IPS DF 4.7 (cell line): ENCODE results near the gene PSAPL1.

Source experiments
- DNase-seq: peaks from one replicate; pipeline ENCODE4 v3.0.0-alpha.2; 2013; ENCODE audit warnings: low spot score; ENCODE audit errors: extremely low read depth

PSAPL1 gene

DNA sequence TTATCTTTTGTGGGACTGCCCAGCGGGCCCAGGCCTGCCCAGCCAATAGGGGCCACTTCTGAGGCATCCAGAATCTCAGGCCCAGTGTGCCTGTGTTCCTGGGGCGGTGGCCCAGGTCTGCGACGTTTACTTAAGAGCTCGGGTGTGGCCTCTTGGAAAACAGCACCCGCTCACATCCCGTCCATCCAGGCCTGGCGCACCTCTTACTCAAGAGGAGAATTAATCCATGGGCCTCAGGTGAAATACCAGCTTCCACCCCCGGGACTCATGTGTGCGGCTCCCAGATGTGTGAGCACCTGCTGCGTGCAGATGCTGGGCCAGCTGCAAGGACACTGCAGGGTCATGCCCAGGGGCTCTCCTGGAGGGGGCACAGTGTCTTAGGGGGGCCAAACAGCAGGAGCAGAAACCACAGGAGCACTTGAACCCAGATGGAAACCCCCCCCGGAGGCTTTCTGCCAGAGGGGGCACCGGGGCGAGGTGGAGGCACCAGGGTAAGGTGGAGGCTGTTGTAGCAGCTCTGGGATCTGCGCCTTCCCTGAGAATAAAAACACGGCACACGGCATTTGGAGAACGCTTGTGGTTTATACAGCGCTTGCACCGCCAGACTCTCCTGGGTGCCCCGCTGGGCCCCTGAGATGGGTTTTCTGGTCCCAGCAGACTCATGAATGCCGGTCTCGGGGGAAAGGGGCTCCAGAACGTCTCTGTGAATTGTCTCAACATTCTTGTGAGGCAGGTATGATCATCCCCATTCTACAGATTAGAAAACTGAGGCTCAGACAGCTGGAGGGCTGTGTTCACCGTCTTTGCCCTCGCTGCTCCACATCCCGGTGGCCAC, 2.8 kb downstream of the PSAPL1 start:
- no peak for DNase-seq

DNA sequence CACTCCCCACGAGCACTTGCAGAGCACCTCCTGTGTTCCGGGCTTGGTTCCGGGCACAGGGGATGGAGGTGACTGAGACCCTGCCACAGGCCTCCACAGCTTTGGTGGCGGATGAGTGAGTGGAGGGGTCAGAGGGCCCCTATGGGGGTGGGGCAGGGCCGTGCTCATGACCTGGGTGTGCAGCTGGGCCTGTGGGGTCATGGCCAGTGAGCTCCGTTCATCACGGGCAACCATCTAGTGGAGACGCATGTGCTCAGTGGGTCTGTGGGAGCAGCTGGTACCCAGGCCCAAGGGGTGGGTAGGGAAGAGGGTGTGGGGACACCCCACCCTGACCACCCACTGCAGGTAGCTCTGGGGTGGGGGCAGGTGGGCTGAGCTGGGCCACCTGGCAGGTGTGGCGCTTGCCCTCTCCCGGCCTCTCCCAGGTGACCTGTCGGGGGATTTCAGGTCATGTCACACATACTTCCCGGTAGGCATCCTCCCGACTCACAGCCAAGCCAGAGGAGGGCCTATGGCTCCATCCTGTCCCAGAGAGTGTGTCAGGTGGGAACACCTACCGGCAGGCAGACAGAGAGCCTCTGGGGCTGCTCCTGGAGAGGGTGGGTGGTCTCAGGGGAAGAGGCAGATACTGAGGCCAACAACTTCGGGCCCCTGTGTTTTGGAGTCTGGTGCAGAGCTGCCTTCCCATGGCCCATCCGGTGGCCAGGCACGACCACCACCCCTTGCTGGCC, 3.6 kb downstream of the PSAPL1 start:
- DNase-seq = no peak

DNA sequence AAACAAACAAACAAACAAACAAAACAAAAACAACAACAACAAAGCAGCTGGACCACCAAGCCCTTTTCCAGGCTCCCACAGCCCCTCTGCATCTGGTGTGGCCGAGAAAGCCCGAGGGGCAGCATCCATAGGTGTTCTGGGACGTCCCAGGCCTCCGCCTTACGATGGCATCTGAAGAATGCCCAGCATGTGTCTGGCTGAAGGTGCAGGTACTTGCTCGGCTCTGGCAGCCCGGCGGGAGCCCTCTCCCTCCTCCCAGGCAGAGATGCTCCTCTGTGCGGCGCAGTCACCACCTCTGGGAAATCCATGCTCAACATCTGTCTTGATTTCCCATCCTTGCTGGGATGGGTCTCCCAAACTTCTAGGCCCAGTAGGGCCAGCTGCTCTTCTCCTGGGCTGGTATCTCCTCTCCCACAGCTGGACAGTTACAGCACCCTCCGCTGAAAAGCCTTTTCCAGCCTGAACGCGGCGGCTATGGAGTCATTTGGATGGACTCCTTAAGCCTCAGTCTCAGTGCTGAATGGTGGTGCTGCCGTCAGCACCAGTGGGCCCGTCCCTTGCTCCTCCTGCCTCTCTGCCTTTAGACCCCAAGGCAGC, 4.3 kb downstream of the PSAPL1 start:
- DNase-seq = no peak

DNA sequence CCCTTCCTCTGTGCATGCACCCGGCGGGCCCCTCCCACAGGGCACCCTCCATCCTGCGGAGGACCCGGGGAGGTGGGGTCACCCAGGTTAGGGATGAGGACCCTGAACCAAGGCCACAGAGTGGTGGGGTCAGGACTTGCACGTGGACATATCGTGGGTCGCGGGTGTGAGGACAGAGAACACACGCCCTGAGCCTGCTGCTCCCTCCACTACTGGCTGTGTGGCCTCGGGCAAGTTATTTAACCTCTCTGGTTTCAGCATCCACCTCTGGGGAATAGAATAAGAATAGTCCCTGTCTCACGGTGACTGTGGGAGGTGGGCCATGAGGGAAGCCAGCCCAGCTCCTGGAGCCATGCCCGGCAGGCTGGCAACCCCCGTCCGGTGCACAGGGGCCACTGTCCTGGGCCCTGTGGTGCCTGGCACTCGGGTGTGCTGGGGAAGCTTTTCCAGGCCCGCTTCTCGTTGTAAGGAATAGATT, 5.1 kb downstream of the PSAPL1 start:
- no peak for DNase-seq

DNA sequence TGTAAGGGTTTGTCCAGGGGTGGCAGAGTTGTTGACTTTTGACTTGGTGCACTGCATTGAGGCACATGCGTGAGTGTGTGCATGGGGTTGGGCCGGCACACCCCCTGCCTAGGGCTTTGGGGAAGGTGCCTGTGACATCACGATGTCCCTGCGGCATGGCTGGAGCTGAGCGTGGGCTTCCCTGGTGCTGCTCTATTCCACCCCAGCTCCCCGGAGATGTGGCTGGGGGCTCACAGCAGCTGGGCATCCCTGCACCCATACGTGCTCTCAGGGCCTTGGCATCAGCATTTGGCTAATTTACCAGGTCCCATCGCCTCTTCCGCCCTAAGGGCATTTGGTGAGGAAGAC, 5.7 kb downstream of the PSAPL1 start:
- no peak for DNase-seq

DNA sequence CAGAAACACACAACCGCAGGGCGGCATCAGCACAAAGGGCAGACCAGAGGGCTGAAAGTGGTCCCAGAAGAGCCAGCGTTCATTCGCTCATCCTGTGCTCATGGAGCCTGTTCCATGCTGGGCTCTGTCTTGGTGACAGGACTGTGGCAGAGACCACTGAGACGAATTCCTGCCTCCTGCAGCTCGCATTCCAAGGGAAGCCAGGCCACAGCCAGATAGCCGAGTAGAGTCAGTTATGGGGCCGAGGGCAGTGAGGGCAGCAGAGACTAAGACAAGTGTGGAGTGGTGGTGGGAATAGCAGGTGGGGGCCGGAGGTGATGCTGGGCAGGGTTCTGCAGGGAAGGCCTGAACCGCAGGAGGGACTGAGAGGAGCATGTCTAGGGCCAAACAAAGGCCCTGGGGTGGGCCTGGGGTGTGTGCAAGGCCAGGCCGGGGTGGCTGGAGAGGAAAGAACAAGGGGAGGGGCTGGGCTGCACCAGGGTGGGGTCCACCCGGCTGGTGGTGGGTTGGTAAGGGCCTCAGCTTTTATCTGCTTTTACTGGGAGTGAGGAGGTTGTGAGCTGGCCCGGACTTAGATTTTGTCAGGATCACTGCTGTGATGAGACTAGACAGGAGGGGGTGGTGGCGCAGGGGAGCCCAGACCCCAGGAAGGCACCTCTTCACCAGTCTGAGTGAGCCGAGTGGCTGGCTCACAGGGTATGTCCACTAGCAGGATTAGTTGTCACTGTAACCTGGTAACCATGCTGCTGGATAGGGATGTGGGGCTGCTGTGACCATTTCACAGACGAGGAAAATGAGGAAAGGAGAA, 6.3 kb downstream of the PSAPL1 start:
- no peak for DNase-seq

DNA sequence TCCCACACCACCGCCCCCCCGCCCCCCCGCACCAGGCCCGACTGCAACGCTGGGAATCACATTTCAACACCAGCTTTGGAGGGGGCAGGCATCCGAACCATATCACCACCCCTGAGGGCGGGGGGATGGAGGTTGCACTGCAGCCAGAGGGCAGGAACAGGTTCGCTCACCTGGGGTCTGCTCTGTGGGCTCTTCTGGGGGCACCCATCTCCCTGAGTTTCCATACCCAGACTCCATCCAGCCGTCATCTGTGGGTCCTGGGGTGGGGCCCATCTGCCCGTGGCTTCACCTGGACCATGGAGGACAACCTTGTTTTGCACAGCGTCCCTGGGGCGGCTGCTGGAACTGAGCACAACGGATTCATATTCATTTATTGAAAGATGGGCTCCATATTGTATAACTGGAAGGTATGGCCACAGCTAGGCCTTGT, 6.9 kb downstream of the PSAPL1 start:
- no peak for DNase-seq

DNA sequence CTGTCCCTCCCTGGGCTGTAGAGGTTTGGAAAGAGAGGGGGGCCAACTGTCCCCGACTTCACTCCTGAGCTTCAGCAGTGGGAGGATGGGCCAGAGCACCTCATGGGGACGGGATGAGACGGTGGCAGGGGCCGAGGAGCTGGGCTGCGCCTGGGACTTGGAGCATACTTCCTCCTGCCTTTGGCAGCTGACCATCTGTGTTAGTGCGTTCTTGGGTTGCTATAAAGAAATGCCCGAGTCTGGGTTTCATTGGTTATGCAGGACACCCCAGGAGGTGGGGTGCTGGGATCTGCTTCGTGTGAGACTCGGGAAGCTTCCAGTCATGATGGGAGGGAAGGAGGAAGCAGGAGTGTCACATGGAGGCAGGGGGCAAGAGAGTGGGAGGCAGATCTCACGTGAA, 7.4 kb downstream of the PSAPL1 start:
- no peak for DNase-seq

DNA sequence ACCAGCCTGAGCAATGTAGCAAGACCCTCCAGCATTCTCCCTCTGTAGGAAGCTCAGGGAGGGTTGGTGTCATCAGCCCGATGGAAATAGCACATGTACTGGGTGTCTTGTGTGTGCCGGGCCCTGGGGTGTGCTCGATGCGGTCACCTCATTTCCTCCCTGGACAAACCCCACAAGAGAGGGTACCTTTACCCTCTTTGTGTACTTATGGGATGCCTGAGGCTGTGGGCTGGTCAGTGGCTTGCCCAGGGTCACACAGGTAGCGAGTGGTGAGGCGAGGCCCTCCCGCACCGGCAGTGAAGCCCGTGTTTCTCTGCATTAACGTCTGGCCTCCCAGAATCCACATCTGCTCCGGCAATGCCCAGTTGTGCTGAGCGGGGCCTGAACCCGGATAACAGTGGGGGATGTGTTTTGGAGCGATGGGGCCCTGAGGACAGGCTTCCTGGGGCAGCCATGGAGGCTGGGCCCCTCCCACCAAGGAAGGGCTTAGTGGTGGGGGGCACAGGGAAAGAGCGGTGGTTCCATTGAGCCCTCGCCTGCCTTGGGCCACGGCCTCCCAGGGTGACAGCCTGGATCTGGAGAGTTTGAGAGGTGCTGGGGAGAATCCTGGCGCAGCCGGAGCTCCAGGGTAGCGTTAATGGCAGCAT, 8.1 kb downstream of the PSAPL1 start:
- no peak for DNase-seq

DNA sequence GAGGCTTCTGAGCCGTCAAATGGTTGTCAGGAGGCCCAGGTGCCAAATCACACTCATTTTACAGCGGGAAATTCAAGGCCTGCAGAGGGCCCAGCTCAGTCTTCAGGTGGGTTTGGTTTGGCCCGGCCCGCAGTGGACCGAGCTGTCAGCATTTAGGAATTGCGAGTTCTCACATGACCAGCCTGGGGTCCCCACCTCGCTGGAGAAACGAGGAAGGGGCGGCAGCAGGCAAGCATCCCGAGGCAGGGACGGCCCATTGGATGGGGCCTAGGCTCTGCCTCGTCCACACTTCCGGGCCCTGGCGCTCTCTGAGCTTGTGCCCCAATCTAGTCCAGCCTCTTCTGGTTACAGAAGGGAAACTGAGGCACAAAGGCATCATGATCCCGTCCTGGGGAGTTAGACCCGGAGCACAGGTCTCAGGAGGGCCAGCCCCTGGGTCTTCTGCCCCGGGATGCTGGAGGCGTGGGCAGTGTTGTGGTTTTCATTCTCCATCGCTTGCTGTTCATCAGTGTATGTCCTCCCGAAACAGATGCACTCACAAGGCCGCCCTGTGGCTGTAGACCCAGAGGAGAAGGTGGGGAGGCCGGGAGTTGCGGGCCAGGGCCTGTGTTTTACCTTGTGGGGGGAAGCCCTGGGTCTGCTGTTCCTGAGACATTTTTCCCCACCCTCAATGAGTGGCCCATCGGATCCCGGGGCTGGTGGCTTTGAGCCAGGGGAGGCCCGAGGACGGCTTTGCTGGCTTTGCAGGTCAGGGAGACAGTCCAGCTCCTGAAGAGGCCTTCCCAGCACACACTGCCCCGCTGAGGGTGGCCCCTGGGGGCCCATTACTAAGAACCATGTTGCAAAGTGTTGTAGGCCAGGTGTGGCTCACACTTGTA, 8.9 kb downstream of the PSAPL1 start:
- DNase-seq = no peak

DNA sequence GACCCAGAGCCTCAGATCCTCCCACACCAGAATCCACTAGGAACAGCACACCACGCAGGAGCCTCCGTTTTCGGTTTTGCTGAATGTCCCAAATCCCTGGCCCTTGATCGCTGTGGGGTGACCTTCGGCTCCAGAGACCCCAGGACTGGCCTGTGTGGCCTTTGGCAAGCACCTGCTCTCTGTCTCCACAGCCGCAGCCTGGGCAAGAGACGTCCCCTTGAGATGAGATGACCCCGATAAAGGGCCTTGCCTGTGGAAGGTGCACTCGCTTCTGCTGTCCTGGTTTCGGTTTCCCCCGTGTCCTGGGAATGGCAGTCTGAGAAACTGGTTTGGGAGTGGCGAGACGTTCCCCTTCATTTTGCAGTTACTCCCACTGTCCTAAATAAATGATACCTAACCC, 9.6 kb downstream of the PSAPL1 start:
- DNase-seq = no peak

DNA sequence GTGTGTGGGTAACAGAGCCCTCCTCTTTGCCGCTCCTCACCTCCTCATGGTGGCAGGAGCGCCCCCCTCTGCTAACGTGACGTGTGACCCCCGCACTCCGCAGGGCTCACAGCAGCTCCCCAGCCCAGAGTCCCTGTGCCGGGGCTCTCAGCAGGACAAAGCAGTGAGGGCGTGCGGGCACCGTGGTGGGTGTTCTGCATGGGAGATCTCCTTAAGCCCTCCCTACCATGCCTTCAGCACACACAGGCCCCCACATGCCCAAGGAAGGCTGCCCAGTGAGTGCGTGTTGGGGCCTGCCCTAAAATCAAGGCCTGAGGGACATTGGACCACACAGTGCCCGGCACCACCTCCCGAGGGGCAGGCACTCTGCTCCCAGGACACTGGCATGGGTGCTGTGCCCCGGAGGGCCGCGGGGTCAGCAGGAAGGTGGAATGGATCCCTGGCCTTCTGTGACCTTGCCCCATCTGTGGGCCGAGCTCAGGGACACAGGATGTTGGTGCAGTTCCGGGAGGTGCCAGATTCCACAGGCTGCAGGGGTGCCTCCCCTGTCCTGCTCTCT, 10.1 kb downstream of the PSAPL1 start:
- no peak for DNase-seq

DNA sequence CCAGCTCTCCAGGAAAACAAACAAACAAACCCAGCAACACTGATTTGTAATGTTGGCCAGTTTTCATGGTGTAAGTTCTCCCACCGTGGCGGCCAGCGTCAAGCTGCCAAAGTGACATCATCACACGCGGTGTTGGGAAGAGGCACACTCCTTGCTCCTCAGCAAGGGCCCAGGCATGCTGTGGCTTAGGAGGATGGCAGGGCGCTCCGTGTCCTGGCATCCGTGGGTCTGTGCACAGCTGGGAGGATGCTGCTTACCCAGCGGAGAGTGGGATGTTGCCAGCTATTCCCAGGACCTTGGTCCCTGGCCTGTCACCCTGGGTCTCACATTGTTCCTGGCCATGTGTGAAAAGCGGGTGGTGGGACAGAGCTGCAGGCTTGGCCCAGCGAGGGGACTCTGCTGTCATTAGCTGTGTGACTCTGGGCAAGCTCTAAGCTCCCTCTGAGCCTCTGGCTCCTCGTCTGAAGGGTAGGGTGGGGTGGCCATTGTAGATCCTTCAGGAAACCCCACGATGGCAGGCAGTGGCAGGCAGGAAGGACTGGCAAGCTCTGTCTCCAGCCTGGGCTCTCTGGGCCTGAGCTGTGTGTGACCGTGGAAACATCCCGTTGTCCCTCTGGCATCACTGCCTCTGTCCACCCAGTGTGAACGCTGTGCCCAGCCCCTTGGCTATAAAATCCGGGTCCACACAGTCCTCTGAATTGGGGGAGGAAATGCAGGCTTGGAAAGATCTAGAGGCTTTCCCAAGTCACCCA, 10.8 kb downstream of the PSAPL1 start:
- no peak for DNase-seq

DNA sequence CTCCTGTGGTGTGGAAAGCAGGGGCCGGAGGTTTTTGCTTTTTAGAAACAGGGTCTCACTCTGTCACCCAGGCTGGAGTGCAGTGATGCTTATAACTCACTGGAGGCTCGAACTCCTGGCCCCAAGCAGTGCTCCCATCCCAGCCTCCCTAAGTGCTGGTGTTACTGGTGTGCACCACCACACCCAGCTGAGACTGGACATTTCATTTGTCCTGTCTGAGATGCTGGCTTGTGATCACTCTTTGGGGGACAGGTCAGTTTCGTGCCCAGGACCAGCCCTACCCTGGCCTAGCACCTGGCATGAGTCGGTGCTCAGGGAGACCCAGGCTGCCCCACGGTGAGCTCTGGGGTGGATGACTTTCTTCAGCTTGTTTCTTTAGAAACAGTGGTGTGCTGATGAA, 11.3 kb downstream of the PSAPL1 start:
- no peak for DNase-seq

DNA sequence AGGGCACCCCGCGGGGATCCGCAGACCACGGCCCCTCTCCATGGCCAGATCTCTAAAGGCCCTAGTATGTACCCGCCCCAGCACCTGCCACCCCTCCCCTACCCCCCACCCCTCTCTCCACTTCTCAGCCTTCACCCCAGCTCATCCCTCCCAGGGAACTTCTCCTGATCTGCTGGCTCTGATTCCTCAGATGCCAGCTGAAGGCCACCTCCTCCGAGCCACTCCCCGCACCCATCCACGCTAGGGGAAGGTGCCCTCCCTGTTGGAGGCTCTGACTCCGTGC, 11.9 kb downstream of the PSAPL1 start:
- no peak for DNase-seq

DNA sequence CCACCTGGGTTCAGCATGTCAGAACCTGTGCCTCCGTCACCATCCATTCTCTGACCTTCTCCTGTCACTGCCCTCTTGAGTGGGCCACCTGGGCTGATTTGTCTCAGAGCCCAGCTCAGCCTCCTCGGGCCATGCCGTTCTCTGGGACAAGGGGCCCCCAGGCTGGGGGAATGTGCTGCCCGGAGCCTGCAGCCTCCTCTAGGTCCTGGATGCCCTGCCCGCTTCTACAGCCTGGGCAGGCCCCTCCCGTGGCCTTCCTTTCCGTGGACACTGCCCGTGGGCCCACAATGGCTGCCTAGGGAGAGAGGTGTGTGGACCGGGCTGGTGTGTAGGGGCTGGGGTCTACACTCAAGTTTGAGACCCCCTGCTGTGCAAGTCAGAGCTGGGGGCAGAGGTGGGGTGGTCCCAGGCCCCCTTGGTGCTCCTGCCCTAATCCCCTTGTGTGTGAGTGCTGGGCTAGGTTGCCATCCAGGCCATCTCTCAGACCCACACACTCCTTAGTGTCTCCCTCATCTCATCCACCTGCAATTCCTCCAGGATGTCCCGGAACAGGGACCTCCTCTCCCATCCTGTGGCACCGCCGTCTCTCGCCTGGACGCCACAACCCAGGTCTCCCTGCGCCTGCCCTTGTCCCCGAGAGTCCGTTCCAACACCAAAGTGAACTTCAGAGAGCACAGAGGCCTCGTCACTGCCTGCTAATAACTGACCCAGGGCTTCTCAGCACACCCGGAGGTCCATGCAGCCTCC, 12.4 kb downstream of the PSAPL1 start:
- DNase-seq = no peak

DNA sequence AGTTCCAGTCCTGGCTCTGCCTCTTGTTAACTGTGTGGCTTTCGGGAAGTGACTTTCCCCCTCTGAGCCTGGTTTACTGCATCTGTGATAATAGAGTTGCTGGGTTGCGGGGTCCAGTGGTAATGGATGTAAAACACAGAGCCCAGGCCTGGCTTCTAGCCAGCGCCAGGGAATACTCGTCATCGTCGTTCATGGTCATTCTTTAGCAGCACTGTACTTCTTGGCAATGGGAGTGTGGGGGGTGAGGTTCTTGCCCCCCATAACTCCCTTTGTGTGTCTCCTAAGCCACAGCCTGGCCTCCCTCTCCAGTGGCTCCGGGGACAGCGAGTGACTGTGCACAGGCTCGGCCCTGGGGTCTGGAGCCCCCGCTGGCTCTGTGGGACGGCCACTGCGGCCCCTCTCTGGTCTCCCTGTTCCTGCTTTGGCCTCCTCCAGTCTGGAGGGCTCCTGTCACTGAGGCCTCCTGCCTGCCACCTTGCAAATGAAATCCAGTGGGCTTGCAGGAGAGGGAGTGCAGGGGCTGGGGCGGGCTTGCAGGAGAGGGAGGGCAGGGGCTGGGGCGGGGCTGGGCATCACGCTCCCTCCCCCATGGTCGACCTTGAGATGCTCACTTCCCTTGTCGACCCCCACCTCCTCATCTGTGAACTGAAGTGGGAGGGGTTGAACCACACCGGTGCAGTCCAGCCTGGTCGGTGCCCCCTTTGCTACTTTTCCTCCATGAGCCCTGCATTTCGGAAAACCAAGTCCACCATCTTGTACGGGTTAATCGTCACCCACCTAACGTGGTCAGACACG, 13.2 kb downstream of the PSAPL1 start:
- no peak for DNase-seq

DNA sequence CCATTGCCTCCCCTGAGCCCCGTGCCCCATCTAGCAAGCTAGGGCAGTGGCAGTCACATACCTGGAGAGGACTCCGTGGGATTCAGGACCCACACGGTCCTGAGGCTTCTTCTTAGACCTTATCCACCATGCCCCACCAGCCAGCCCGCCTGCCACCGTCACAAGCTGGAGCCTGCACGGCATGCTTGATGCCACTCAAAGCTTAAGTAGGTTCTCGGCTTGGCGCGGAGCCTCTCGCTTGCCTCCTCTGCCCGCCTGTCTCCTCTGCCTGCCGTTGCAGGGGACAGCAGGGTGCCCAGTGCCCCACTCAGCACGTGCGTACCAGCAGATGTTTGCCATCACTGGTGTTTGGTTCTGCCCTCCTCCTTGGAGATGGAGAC, 14.1 kb downstream of the PSAPL1 start:
- DNase-seq = no peak
